Epidermal melanocyte (primary cell): ENCODE measurements around the gene AZGP1.
"Not testable (repeated sequence)": the region's sequence is repeated elsewhere in the genome, so short reads cannot be mapped to it uniquely, and the experiment has no call there.

ENCODE experiments used
- DNase-seq: peaks from one replicate; pipeline ENCODE4 v3.0.0; 2011; ENCODE audit warnings: low spot score; ENCODE audit not compliant: insufficient read length

Gene AZGP1

DNA sequence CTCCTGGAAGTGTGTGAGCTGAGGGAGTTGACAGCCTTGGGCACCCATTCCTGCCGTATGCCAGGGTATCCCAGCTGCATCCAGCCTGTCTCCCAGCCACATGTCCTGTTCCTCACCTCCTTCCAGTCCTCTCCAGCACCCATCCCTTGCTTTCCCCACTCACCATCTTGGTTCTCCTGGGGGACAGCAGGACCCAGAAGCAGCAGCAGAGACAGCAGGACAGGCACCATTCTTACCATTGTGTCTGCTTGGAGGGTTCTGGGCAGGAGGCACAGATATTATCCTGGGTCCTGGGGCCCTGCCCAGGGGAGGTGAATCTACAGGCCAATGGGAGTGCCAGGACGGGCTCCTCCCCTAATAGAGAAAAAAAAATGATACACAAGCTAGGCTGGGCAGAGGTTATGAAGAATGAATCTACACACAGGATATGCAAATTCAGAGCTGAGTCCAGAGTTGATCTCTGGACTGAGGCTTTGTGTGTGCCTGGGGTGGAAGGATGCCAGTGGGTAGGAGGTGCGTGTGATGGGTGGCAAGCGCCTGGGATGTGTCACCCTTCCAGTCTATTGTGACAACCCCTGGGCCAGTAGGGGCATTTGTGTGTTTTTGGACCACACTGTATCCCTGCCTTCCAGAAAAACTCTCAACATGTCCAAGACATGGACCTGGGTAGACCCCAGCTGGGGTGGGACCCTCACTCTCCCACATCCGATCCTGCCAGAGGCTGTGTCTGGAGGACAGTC is at the start of gene AZGP1:
TSS of gene AZGP1 (minus strand) at position 250 of the 740 bp plus-strand sequence. CDS start at position 239, 11 bp downstream.
- DNase-seq: no peak

- DNase-seq: peak; percentile 5
Observed at GRCh38 chr7:100024020-100024619, 48.3 kb upstream of the AZGP1 start.

DNA sequence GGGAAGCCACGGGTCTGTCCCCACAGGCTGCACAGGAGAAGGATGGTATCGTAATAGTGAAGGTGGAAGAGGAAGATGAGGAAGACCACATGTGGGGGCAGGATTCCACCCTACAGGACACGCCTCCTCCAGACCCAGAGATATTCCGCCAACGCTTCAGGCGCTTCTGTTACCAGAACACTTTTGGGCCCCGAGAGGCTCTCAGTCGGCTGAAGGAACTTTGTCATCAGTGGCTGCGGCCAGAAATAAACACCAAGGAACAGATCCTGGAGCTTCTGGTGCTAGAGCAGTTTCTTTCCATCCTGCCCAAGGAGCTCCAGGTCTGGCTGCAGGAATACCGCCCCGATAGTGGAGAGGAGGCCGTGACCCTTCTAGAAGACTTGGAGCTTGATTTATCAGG is 47.7 kb upstream of the AZGP1 start:
- DNase-seq: peak; percentile 5

DNA sequence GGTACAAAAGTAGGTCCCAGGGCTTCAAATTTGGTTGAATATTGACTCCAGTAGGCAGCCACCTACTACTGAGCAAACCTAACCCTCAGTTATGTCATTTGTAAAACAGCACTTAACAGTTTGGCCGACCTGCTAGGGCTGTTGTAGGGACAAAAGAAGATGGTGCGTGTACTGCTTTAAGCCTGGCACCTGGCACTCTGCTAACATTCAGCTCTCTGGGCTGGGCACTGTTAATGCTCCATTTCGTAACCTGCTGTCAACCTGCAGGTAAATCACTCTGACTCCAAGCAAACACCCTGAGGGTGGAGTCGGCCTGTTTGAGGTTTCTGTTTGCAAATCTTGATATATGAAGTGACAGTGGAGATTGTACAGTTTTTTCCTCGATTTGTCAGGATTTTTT is 46.8 kb upstream of the AZGP1 start:
- no peak for DNase-seq

DNA sequence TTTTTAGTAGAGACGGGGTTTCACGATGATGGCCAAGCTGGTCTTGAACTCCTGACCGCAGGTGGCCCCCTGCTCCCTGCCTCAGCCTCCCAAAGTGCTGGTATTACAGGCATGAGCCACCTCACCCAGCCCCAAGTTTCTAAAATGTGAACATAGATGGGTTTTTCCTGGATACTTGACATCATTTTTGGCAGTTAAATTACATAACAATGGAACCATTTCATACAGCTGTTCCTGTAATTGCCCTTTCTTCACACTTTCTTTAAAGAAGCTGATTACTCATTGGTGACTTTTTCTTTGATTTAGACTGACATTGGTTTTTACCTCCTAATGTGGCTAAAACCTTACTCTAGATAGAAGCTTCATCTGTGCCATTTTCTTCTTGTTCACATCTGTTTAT is 45.5 kb upstream of the AZGP1 start:
- peak; percentile 14 for DNase-seq

GRCh38 chr7:100019908-100020307 is 44.1 kb upstream of the AZGP1 start:
- DNase-seq: peak; percentile 4

- DNase-seq: no peak
Observed at GRCh38 chr7:100017875-100018274, 42.0 kb upstream of the AZGP1 start.

GRCh38 chr7:100017300-100017699 is 41.5 kb upstream of the AZGP1 start:
- no peak for DNase-seq

DNA sequence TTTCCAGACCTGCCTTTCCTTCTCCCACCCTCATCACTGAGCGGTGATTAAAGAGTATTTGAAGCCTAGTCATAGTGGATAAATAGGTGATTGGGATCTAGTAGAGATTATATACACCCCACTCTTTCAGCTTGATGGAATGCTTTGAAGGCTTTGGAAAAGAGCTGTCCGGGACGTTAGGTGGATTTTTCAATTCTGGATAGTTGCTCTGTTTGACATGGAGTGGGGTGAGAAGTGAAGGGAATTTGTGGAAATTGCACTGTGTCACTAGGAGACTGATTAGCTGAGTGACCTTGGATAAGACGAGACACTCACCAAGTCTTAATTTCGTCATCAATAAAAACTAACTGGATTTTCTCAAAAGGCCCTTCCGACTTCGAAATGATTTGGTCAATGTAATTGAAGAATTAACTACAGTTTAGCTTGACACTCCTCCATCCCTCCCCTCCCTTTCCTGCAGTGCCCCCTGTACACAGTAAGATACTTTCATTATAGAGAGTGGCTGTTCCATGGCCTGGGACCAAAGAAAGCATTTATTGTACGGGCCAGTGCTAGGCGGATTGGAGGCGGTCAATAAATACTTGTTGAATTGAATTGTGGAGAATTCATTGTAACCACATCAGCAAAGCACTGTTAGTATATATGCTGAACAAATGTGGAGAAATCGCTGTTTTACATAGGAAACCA is 40.5 kb upstream of the AZGP1 start:
- DNase-seq: peak; percentile 67

GRCh38 chr7:100015232-100016214 is 39.7 kb upstream of the AZGP1 start, which contains the start of gene ZKSCAN1:
Gene ZKSCAN1 (plus strand): TSS chr7:100015596. CDS start chr7:100023507, 7,911 bp downstream.
- peak; percentile 90 for DNase-seq

DNA sequence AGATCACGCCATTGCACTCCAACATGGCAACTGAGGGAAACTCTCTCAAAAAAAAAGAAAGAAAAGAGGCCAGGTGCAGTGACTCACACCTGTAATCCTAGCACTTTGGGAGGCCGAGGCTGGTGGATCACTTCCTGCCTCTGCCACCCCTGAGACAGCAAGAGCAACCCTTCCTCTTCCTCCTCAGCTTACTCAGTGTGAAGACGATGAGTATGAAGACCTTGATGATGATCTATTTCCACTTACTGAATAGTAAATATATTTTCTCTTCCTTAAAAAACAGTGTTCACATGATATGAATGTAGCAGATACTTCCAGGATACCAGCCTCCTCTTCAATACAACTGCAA is 37.5 kb upstream of the AZGP1 start:
- DNase-seq: no peak

- not testable (repeated sequence) for DNase-seq
Observed at GRCh38 chr7:100012385-100013327, 36.8 kb upstream of the AZGP1 start.

DNA sequence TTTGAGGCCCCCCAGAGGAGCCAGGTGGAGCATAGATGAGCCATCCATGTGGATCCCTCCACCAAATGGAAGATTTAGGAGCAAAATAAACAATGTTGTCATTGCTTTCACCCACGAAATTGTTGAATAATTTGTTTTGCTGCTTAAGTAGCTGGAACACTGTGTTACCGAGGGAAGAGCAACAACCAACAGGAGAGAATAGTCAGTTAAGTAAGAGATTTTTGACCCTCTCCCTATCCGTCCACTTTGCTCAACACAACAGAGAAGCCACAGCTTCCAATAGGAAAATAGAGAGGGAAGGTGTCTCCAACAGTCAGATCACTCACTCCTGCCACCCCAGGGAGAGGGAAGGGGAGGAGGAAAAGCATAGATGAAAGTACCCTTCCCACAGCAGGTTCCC is 35.7 kb upstream of the AZGP1 start:
- no peak for DNase-seq

- DNase-seq: no peak
Observed at GRCh38 chr7:100010901-100011300, 35.1 kb upstream of the AZGP1 start.

DNA sequence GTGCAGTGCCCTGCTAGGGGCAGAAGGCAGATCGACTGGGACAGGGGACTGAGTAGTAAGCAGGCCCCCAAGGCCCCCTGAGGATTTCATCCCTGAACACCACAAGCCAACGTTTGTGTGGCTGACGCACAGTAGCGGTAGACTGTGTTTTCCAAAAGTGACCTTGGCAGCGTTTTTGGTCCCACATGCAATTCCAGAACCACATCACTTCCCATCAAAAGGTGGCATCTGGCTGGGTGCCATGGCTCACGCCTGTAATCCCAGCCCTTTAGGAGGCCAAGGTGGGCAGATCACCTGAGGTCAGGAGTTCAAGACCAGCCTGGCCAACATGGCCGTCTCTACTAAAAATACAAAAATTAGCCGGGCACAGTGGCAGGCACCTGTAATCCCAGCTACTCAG is 34.1 kb upstream of the AZGP1 start:
- DNase-seq: not testable (repeated sequence)

DNA sequence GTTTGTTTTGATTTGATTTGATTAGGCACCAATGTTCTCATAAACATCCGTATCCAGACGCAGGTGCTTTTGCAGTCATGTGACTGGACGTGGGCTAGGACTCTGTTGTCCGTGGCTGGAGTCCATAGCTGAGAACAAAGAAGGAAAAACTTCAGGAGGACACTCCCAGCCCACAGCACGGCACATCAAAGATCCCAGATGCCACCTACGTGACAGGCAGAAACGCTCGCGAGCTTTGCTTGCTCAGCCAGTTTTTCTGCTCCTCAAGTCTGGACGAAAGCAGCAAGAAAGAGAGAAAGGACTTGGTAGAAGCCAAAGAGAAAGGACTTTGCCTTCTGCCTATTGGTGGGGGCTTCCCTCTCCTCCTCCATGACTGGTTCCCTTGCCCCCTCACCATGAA is 32.7 kb upstream of the AZGP1 start:
- DNase-seq: no peak

- DNase-seq: no peak
Observed at GRCh38 chr7:100007887-100008286, 32.1 kb upstream of the AZGP1 start.

GRCh38 chr7:100003711-100004661 is 28.2 kb upstream of the AZGP1 start:
- peak; percentile 42 for DNase-seq

GRCh38 chr7:100000239-100000638 is 24.4 kb upstream of the AZGP1 start:
- no peak for DNase-seq
